ENCODE measurements around the gene ESRRA. TPM values are rescaled to one million over a fixed set of nuclear protein-coding genes. Genes with fewer than 3 reads are reported as not detected.

Gene ESRRA
- total and polyA plus RNA-seq, 2 of the 4 experiments (the other 2 are of a cell fraction), result 10.2 to 15.0 TPM

- no peak overlapping the region for H2BK20ac ChIP-seq (ENCODE audit: low read depth, low read length)
- no peak overlapping the region for H3K56ac ChIP-seq (ENCODE audit: extremely low read depth, insufficient read depth, low read length)
- H2BK5ac ChIP-seq (ENCODE audit: low read depth, low read length, poor library complexity, severe bottlenecking), result no peak overlapping the region
- H4K91ac ChIP-seq (ENCODE audit: insufficient read depth, low read depth, low read length), result no peak overlapping the region
- H4K8ac ChIP-seq (ENCODE audit: low read depth in 2 of 2, low read length in 2 of 2), result no peak overlapping the region
- H3K27me3 ChIP-seq (ENCODE audit: control insufficient read depth, insufficient read depth, low read length), result peaks cover 9% of the 10 kb centered on the region; the same call in 1 of the 2 replicates
- no peak overlapping the region for H3K4ac ChIP-seq (ENCODE audit: low read depth, low read length)
- H4K20me1 ChIP-seq (ENCODE audit: insufficient read depth, low read length), result 0 out of 2 replicates have a peak, but pooled peaks cover 3% of the 10 kb centered on the region
- H3K27ac ChIP-seq (ENCODE audit: insufficient read depth, low read length), result no peak overlapping the region
- H3K4me2 ChIP-seq (ENCODE audit: low read depth, low read length), result no peak overlapping the region
- H3K9me1 ChIP-seq (ENCODE audit: insufficient read depth, low read length), result peaks cover 3% of the 10 kb centered on the region; the same call in 1 of the 2 replicates
- dilution Hi-C loops (cut with HindIII; ENCODE audit: low sequenced_read_pairs, unreplicated experiment), result no loop called here
- H3K4me1 ChIP-seq (ENCODE audit: control insufficient read depth, insufficient read depth, low read length), result peaks cover 6% of the 10 kb centered on the region
- H3K4me3 ChIP-seq (ENCODE audit: insufficient read depth, low read depth, low read length), result no peak overlapping the region
- H2BK120ac ChIP-seq (ENCODE audit: low read depth, low read length), result no peak overlapping the region
- TF ChIP-seq RAD21 (IDR thresholded peaks at IDR 0.05; ENCODE audit: low read length) (no peak), NFE2L2 (IDR thresholded peaks at IDR 0.05; ENCODE audit: low read depth, low read length) (no peak), CHD1 (IDR thresholded peaks at IDR 0.05; ENCODE audit: low read depth, low read length) (no peak), USF2 (IDR thresholded peaks at IDR 0.05; ENCODE audit: low read depth, low read length) (no peak), CEBPB (IDR thresholded peaks at IDR 0.05; ENCODE audit: low read depth, low read length) (no peak), POLR2A (IDR thresholded peaks at IDR 0.05; ENCODE audit: low read depth, low read length) (no peak), RFX5 (IDR thresholded peaks at IDR 0.05; ENCODE audit: low read depth, low read length) (no peak), FOS (IDR thresholded peaks at IDR 0.05; ENCODE audit: low read depth, low read length) (no peak)
- H2AFZ ChIP-seq (replicated peaks; ENCODE audit: low read length, poor library complexity), result no peak overlapping the region
- in situ Hi-C loops (cut with MboI; ENCODE audit: low sequenced_read_pairs), result no loop called here
- no peak overlapping the region for H3K18ac ChIP-seq (ENCODE audit: low read depth, low read length)
- DNase-seq, result no peak
- no peak for ATAC-seq (ENCODE audit: low read depth)
- intact Hi-C loops (cut with micrococcal nuclease), result no loop called here
- CTCF ChIA-PET, result no interaction called here
- no peak overlapping the region for H3K23ac ChIP-seq (ENCODE audit: low read depth, low read length)
- H3K9ac ChIP-seq (ENCODE audit: low read depth, low read length), result no peak overlapping the region
- no peak overlapping the region for H2AK9ac ChIP-seq (replicated peaks; ENCODE audit: low read depth, low read length, poor library complexity)
- no peaks in the 10 kb centered on the region for H3K9me3 ChIP-seq (ENCODE audit: control insufficient read depth, insufficient read depth, low read length)
- H2BK15ac ChIP-seq (ENCODE audit: low read depth, low read length), result no peak overlapping the region
- no peaks in the 10 kb centered on the region for H3K79me1 ChIP-seq (ENCODE audit: low read depth in 1 of 2, low read length in 2 of 2)
- H4K5ac ChIP-seq (ENCODE audit: low read depth, low read length), result no peak overlapping the region
- H3K36me3 ChIP-seq (ENCODE audit: control insufficient read depth, insufficient read depth, low read length), result no peaks in the 10 kb centered on the region
- no peak overlapping the region for H2AK5ac ChIP-seq (ENCODE audit: low read depth, low read length)
- no TSS peak for BruUV-seq (replicated peaks)
- POLR2A ChIA-PET (ENCODE audit: unreplicated experiment), result no interaction called here
- no peak overlapping the region for H3K14ac ChIP-seq (replicated peaks; ENCODE audit: low read depth, low read length)
- 100% methylated on average over 1 of the region's 8 CpGs; no CpG with 5 or more reads in 1 of the 2 experiments for WGBS, 2 experiments (ENCODE audit: extremely low coverage in 2 of 2, insufficient read length in 1 of 2)
Observed at GRCh38 chr11:64338716-64339115, 33.4 kb downstream of the ESRRA start.

Data from IMR-90 (cell line).